Measurements from ENCODE around the gene NOA1. TPM values are rescaled to one million over a fixed set of nuclear protein-coding genes. Genes with fewer than 3 reads are reported as not detected.

Gene NOA1
- 17.2 and 20.0 TPM in 2 replicates for total RNA-seq (2013; cell fraction: nucleolus; rRNA removed)
- 29.0 and 31.9 TPM in 2 replicates for total RNA-seq (2014; rRNA removed)
- total RNA-seq (2014; rRNA removed; fragmentation: Illumina TruSeq; extraction: Trizol): 15.1 and 16.0 TPM in 2 replicates
- 31.6 and 34.0 TPM in 2 replicates for total RNA-seq (2021)
- 12.4 TPM for polyA plus RNA-seq (2011; ENCODE audit: low read depth)
- polyA plus RNA-seq (2011; rRNA removed): 26.8 and 29.6 TPM in 2 replicates
- polyA plus RNA-seq (2011; cell fraction: cytosol; rRNA removed): 25.5 and 32.6 TPM in 2 replicates
- 31.1 and 35.1 TPM in 2 replicates for polyA plus RNA-seq (2011; cell fraction: nucleus; rRNA removed)
- polyA plus RNA-seq (2012): 20.8 and 27.2 TPM in 2 replicates
- 18.6 and 20.0 TPM in 2 replicates for polyA plus RNA-seq (2014; fragmentation: Illumina TruSeq; extraction: Trizol)
- 1 to 10 TPM; 3.2 to 8.3 TPM for polyA plus RNA-seq (2014; fragmentation: Nextera tagmentation; extraction: Ambion mirVana)
- polyA plus RNA-seq (2014; rRNA removed): 28.5 and 31.5 TPM in 2 replicates
- polyA plus RNA-seq (2016; fragmentation: Nextera tagmentation; extraction: Ambion mirVana): 10 to 100 TPM; 16.4 to 16.5 TPM
- polyA minus RNA-seq (2011; rRNA and poly(A)+ RNA removed): 19.0 and 22.2 TPM in 2 replicates
- polyA minus RNA-seq (2011; cell fraction: cytosol; rRNA and poly(A)+ RNA removed): 12.8 and 13.3 TPM in 2 replicates
- polyA minus RNA-seq (2011; cell fraction: nucleus; rRNA and poly(A)+ RNA removed): 12.7 and 19.3 TPM in 2 replicates
- percentile 72 among the genes with signal in this experiment for Bru-seq, nascent RNA
- BruChase-seq, experiment 1, labeled RNA remaining after a 6-hour chase: percentile 69 among the genes with signal in this experiment
- percentile 73 among the genes with signal in this experiment for BruChase-seq, experiment 2, labeled RNA remaining after a 2-hour chase
- long read RNA-seq, experiment 1, transcript NOA1-201 (7 exons, 3,415 nt): major isoform, 61 of 68 reads
- long read RNA-seq, experiment 1, partial matches to known transcripts: 5 of 68 reads
- long read RNA-seq, experiment 1, other reads (novel, unspliced or antisense): 2 of 68 reads
- long read RNA-seq, experiment 2, transcript NOA1-201 (7 exons, 3,415 nt): major isoform, 38 of 46 reads
- long read RNA-seq, experiment 2, partial matches to known transcripts: 6 of 46 reads
- long read RNA-seq, experiment 2, other reads (novel, unspliced or antisense): 2 of 46 reads

- peaks cover 75% of the 10 kb centered on the region for H3K79me2 ChIP-seq (ENCODE audit: control insufficient read depth, insufficient read depth, low read length)
- peaks cover 6% of the 10 kb centered on the region for H4K20me1 ChIP-seq (ENCODE audit: control insufficient read depth, insufficient read depth)
- BruUV-seq (replicated peaks): no TSS peak
- H3K27me3 ChIP-seq (replicated peaks in 1 of 2; ENCODE audit: control insufficient read depth in 2 of 2, insufficient read depth in 2 of 2, low read length in 1 of 2): no peaks in the 10 kb centered on the region
- peak within 1 kb of the TSS; percentile 92 for H3K4me3 ChIP-seq
- CTCF ChIA-PET: interaction anchor here (0.7 to 1.7 kb wide), 9 partner anchors 14 to 349 kb away, joined by 3 to 6 read pairs (median 4); no protein-coding TSS in a partner anchor
- H3K4me1 ChIP-seq (ENCODE audit: control insufficient read depth, insufficient read depth, low read length): peaks cover 4% of the 10 kb centered on the region
- SMC1A ChIA-PET (ENCODE audit: uncharacterized antibody, unreplicated experiment): interaction anchor here (0.8 to 3.3 kb wide), 11 partner anchors 14 to 543 kb away, joined by 3 to 18 read pairs (median 4); partner anchors contain the start of genes PPAT and REST
- H2AFZ ChIP-seq (ENCODE audit: control insufficient read depth, low read depth, low read length): peak within 1 kb of the TSS; percentile 90
- FAIRE-seq: peak; percentile 95
- intact Hi-C loops (cut with micrococcal nuclease; ENCODE audit: unreplicated experiment): loop anchor here (1.0 to 5.0 kb wide), 3 partner anchors 68 to 1030 kb away; partner anchors contain the start of genes CEP135 and PAICS
- peaks cover 14% of the 10 kb centered on the region for H3K9me3 ChIP-seq (replicated peaks; ENCODE audit: control insufficient read depth, insufficient read depth, low read length)
- in situ Hi-C loops (cut with MboI): no loop called here
- RAD21 ChIA-PET (ENCODE audit: unreplicated experiment): interaction anchor here (0.6 to 3.9 kb wide), 10 partner anchors 10 to 1029 kb away, joined by 3 to 43 read pairs (median 4); partner anchors contain the start of genes CEP135, PAICS, PPAT and REST
- DNase-seq (ENCODE audit: low read depth, low spot score): peak; percentile 99
- H3K36me3 ChIP-seq (ENCODE audit: control insufficient read depth in 2 of 2, insufficient read depth in 2 of 2, low read length in 1 of 2): peaks cover 2 to 11% of the 10 kb centered on the region in 2 experiments; a peak in 3 of 4 replicates
- H3K27ac ChIP-seq (ENCODE audit: control insufficient read depth, insufficient read depth): peak within 1 kb of the TSS; percentile 92
- peak; percentile 87 for ATAC-seq
- WGBS (ENCODE audit: insufficient coverage, insufficient replicate concordance, low lambda C conversion rate, missing lambda C conversion rate): under 1% methylated on average over 49 of the region's 51 CpGs
- peak within 1 kb of the TSS; percentile 94 for H3K4me2 ChIP-seq (ENCODE audit: control insufficient read depth, insufficient read depth)
- H3K9ac ChIP-seq (ENCODE audit: control insufficient read depth, insufficient read depth, low read length): peak within 1 kb of the TSS; percentile 98
- POLR2A ChIA-PET: interaction anchor here (0.6 to 4.1 kb wide), 15 partner anchors 11 to 590 kb away, joined by 3 to 31 read pairs (median 4); partner anchors contain the start of genes AASDH, PAICS, PPAT and REST
- TF ChIP-seq SUZ12 (IDR thresholded peaks at IDR 0.05; ENCODE audit: unreplicated experiment) (no peak), KLF5 (IDR thresholded peaks at IDR 0.05; ENCODE audit: partially characterized antibody) (no peak), ZNF217 (IDR thresholded peaks at IDR 0.05) (no peak), YY1 (IDR thresholded peaks at IDR 0.05; ENCODE audit: low read depth, low read length) (no peak), NFYB (IDR thresholded peaks at IDR 0.05; ENCODE audit: insufficient read depth, low read depth, low read length) (peak; percentile 36; the same call in 1 of the 2 replicates), NR2C1 (IDR thresholded peaks at IDR 0.05) (peak; percentile 74), EGR1 (IDR thresholded peaks at IDR 0.05; ENCODE audit: borderline replicate concordance in 1 of 2, low read depth in 2 of 2, low read length in 2 of 2) (no peak), BRCA1 (IDR thresholded peaks at IDR 0.05; ENCODE audit: low read depth, low read length) (peak; percentile 80), ZNF592 (IDR thresholded peaks at IDR 0.05) (no peak), CHD2 (IDR thresholded peaks at IDR 0.05; ENCODE audit: borderline replicate concordance, low read depth, low read length) (peak; percentile 99)
Observed at GRCh38 chr4:56977321-56978012, at the start of gene NOA1. Gene NOA1, minus strand, starts transcription at chr4:56977606. Its CDS starts 21 bp downstream, at chr4:56977585.
